OCI-LY3 (cell line): ENCODE data around the gene KRTAP4-4.

Experiments used
- EZH2phosphoT487 ChIP-seq: fragments of 200-600 bp; shearing (Covaris generic); IDR thresholded peaks from 2 replicates; pipeline ENCODE4 v1.6.1; 2018; ENCODE audit warnings: antibody characterized with exemption, mixed run types, low read depth
- TF ChIP-seq, protein P1 (sequence below): fragments of 200-600, 300-600 bp; sonication (generic); IDR thresholded peaks from 2 replicates; pipeline ENCODE4 v1.5.1; 2014; ENCODE audit warnings: antibody characterized with exemption, low read length, low read depth

DNA sequence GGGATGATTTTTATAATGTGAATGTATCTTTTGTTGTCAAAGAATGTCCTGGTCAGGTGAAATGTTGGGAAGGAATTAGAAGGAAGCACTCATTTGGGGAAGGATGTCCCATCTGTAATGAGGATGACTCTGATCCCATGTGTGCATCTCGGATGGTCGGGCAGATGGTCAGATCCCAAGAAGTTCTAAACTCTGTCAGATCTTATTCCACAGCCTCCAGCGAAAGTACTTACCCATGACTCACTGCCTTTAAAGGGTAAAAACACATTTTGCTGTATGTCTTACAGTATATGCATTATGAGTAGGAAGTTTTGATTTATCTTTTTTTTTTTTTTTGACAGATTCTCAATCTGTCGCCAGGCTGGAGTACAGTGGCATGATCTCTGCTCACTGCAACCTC lies 41.8 kb downstream of the KRTAP4-4 start:
- no peak for TF ChIP-seq EZH2phosphoT487
- TF ChIP-seq, protein P1, sequence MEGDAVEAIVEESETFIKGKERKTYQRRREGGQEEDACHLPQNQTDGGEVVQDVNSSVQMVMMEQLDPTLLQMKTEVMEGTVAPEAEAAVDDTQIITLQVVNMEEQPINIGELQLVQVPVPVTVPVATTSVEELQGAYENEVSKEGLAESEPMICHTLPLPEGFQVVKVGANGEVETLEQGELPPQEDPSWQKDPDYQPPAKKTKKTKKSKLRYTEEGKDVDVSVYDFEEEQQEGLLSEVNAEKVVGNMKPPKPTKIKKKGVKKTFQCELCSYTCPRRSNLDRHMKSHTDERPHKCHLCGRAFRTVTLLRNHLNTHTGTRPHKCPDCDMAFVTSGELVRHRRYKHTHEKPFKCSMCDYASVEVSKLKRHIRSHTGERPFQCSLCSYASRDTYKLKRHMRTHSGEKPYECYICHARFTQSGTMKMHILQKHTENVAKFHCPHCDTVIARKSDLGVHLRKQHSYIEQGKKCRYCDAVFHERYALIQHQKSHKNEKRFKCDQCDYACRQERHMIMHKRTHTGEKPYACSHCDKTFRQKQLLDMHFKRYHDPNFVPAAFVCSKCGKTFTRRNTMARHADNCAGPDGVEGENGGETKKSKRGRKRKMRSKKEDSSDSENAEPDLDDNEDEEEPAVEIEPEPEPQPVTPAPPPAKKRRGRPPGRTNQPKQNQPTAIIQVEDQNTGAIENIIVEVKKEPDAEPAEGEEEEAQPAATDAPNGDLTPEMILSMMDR: no peak
